ENCODE measurements around the gene PRDM16.
A peak's percentile ranks its signal among the peaks of the same experiment; 100 is the strongest.

Gene PRDM16

DNA sequence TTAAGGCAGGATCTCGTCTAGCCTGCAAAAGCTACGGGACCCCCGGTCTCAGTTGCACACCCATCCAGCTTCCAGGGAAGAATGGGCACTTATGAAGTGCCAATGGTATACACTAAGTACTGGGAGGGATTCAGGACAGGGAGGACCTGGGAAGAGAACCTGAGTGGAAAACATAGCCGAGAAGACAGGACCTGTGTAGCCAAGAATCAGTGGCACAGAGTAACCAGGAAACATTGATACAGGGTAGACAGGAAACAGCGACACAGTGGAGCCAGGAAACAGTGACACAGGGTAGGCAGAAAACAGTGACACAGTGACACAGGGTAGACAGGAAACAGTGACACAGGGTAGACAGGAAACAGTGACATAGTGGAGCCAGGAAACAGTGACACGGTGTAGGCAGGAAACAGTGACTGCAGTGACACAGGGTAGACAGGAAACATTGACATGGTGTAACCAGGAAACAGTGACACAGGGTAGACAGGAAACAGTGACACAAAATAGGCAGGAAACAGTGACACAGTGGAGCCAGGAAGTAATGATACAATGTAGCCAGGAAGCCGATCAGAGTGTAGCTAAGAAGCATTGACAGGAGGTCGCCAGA is 247.4 kb downstream of the PRDM16 start:
- DNase-seq: no peak

DNA sequence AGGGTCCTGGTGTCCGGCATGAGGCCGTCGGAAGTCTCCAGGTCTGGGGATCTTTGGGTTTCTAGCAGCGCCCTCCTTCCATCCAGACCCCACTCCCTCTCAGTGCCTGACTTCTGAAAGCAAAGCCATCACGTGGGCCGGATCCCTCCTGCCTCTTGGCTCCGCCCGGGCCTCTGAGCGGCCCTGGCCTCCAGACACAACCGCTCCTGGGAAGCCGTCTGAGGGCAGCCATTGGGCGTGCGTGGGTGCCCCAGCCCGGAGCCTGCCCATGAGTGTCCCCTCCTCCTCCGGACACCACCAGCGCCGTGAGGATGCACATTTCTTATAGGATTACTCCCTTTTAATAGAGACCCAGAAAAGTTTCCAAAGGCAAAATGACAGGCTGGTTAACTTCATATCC is 248.5 kb downstream of the PRDM16 start:
- no peak for DNase-seq

GRCh38 chr1:3318329-3318728 is 249.3 kb downstream of the PRDM16 start:
- no peak for DNase-seq

GRCh38 chr1:3319874-3320245 is 250.9 kb downstream of the PRDM16 start:
- peak; percentile 66 for DNase-seq

DNA sequence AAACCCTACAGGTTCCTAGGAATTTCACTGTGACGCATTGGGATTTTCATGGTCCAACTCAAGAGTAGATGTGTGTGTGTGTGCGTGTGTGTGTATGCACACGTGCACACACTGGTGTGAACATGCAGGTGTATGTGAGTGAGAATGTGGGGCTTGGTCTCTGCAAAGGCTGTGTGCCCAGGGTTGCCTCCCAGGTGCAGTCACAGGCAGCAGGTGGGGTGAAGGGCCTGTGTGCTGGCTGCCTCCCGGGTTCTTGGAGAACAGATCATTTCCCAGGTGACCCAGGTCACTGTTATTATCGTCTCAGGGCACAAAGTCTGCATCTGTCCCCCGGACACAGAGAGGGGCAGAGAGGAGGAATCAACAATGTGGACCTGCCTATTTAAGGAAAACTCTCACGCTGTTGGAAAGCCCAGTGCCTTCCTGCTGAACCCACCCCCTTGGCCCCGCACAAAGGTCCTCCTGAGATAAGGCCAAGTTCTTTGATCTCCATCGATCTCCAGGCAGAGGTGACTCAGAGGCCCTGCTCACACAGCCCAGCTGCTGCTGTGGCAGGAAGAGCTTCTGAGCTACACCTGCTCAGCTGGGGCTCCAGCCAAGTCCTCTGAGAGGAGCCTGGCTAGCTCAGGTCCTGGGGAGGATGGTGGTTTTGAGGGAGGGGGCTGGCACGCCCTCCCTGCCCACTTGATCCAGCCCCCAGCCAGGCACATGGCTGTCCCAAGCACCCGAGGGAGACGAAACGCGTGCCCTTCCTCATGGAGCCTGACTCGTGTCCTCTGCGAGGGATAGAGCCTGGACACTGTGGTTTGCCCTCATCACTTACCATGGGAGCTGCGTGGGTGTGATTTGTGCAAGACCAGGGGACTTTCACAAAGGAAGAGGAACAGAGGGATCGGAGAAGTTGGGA is 251.5 kb downstream of the PRDM16 start:
- peak; percentile 21 for DNase-seq

GRCh38 chr1:3321559-3322449 is 252.8 kb downstream of the PRDM16 start:
- DNase-seq: no peak

- DNase-seq: no peak
Observed at GRCh38 chr1:3322450-3323020, 253.5 kb downstream of the PRDM16 start.

GRCh38 chr1:3323021-3323795 is 254.2 kb downstream of the PRDM16 start:
- DNase-seq: peak; percentile 12

GRCh38 chr1:3323796-3324703 is 255.0 kb downstream of the PRDM16 start:
- no peak for DNase-seq

DNA sequence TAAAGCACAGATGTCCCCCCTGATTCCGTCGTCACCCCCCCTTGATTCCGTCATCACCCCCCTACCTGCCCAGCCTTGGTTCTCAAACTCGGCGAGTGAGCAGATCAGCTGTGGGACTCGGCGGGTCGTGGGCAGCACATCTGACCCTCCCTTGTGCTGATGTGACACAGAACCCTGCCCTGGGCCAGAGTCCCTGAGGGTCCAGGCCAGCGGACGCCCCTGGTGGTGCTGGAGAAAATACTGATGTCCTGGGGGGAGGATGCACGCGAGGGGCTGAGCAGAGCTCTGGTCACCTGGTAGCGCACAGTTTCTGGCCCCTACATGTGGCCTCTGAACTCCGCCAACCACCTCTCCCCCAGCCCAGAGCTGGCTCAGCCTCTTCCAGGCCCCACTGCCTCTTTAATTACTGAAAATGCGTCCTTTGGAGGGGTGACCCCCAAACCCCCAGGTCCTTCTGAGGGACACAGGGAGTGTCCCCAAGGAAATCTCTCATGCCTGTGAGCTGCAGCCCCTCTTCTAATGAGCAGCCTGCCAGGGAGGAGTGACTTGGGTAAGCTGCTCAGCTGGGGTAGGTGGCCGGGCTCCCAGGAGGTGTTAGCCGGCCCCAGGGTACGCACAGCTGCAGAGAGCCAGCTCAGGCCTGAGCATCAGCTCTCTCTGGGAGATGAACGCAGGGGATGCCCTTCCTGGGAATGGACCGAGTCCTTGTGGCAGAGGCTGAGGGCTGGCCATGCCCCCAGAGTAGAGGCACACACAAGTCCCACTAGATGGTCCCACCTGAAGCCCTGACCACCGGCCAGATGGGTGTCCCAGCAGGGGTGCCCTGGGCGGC is 255.9 kb downstream of the PRDM16 start:
- no peak for DNase-seq

DNA sequence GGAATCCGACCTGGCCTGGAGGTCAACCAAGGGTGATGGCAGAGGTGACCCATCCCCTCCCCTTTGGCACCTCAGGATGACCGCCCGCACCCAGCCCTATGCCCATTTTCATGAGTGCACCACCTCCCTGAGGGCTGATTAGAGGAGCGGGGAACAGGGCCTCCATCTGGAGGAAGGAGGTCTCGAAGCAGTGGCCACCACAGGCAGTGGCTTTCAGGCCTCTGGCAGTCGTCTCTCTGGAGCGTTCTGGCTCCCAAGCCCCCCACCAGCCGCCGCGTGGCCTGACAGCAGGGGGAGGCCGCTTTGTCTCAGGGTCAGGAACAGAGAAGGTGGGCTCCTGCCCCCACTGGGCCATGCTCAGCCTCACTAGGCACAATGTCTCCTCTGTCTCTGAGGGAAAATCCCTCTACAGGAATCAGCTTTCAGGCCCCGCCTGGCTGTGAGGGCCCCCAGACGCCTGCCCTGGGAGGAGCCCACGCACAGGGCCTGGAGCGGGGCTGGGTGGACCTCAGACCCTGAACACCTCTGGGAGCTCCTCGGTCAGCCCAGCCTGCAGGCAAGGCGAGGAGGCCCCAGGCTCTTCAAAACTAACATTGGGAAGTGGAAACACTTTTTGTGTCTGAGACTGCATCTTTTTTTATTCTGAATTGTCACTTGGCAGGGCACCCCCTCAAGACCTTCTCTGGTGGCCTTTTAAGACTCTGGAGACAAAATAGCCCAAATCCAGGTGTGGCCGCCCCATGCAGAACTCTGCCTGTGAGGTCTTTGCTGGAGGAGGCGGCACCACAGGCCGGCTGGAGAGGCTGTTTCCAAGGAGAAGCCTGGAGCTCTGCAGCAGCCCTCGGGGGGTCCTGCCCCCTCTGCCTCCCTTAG is 257.7 kb downstream of the PRDM16 start:
- no peak for DNase-seq

- DNase-seq: no peak
Observed at GRCh38 chr1:3327389-3327702, 258.3 kb downstream of the PRDM16 start.

DNA sequence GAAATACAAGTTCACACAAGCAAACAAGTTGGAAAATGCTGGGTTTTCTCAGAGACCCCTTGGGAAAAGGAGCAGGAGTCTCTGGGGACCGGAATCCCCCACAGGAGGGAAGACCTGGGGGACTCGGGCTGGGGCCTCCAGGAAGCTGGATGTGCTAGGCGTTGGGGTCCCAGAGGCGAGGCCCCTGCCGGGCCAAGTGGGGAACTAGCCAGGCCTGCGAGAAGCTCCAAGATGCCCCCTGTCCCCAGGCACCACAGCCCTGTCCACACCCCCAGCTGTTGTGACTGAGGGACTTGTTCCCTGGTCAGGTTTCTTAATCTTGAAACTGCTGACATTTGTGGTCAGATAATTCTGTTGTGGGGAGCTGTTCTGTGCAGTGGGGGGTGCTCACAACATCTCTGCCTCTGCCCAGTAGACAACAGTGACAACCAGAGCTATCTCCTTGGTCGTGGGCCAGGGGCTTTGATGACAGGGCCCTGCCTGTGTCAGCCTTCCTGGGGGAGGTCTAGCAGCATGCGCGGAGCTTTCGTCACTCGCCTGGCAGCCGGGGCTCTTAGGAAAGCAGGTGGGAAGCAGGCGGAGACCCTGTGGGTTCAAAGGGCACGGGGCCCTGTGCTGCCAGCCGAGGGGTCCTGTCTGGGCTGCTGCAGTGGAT is 259.1 kb downstream of the PRDM16 start:
- DNase-seq: no peak

- no peak for DNase-seq
Observed at GRCh38 chr1:3329640-3330281, 260.8 kb downstream of the PRDM16 start.

DNA sequence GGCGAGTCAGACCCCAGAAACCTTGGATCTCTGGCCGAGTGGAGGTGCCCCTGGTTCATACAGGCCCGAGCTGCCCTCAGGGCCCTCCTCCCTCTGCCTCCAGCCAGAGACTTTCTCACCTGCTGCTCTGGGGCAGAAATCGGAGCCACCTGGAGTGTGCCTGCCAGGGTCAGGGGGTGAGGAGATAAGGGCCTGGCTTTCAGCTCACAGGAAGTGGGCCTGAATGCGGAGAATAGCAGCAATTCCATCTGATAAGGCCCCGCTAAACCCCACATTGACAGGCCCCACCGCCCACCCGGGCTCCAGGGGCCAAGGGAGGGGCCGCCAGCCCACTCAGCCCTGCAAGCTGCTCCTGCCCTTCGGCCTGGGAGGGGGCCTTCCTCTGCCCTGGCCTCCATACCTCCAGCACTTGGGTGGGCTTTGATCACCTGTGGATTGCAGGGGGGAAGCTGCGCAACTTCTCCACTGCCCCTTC is 261.8 kb downstream of the PRDM16 start:
- no peak for DNase-seq

- DNase-seq: no peak
Observed at GRCh38 chr1:3331564-3331963, 262.6 kb downstream of the PRDM16 start.

- DNase-seq: no peak
Observed at GRCh38 chr1:3332043-3332442, 263.0 kb downstream of the PRDM16 start.

DNA sequence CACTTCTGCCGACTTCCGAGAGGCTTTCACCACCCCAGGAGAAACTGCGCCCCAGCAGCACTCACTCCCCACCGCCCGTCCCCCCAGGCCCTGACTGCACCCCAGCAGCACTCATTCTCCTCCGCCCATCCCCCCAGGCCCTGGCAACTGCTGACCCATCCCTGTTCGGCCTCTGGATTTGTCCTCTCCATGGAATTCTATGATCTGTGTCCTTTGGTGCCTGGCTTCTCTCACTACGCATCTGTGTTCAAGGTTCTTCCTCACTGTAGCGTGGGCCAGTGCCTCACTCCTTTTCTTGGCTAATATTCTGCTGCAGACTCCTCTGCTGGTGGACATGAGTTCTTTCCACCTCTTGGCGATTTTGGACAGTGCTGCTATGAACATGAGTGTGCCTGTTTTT is 263.7 kb downstream of the PRDM16 start:
- no peak for DNase-seq

Data from DMS53 (cell line).